Upper lobe of right lung (tissue), 1 donor: ENCODE data around the gene WBP1. TPM values are rescaled to one million over a fixed set of nuclear protein-coding genes. Genes with fewer than 3 reads are reported as not detected.

Experiments
- ATAC-seq: fragments of 200-7000 bp; cut with Tn5 transposase; one replicate; pipeline ENCODE4 v1.9.1; 2020; ENCODE audit warnings: mild to moderate bottlenecking, moderate library complexity
- DNase-seq: peaks from one replicate; pipeline ENCODE4 v3.0.0-alpha.2; 2020
- H3K27ac ChIP-seq: fragments of 200-600 bp; one replicate; pipeline ENCODE4 v1.8.0; 2022
- H3K27me3 ChIP-seq: fragments of 200-600 bp; one replicate; pipeline ENCODE4 v1.8.0; 2022; ENCODE audit warnings: mild to moderate bottlenecking
- H3K36me3 ChIP-seq: fragments of 200-600 bp; one replicate; pipeline ENCODE4 v1.8.0; 2022
- H3K4me1 ChIP-seq: fragments of 200-600 bp; one replicate; pipeline ENCODE4 v1.8.0; 2022
- H3K4me3 ChIP-seq: fragments of 200-600 bp; one replicate; pipeline ENCODE4 v1.8.0; 2022; ENCODE audit warnings: mild to moderate bottlenecking
- H3K9me3 ChIP-seq: fragments of 200-600 bp; one replicate; pipeline ENCODE4 v1.8.0; 2022
- intact Hi-C: fragments of 100-400 bp; cut with DNase I; formaldehyde crosslinking; loops from one replicate; pipeline ENCODE4 v1.11.0; 2022
- total RNA-seq: library from RNA; stranded (reverse); fragmentation: NEBNext Ultra II Directional; extraction: Animal tissue kit (Norgen Biotek cat#: 25700); gene quantifications from one replicate; pipeline ENCODE4 v1.2.1, GENCODE V29; 2021
- TF ChIP-seq, protein P1 (sequence below): fragments of 200-600 bp; IDR thresholded peaks from one replicate; pipeline ENCODE4 v1.8.0; 2022; ENCODE audit warnings: antibody characterized with exemption
- donor health status: DM: no; HTN: yes; CAD: no; lungs with severe emphysema.

The WBP1 gene
- total RNA-seq, 1 donor from 2014 or later: 57.5 TPM

DNA sequence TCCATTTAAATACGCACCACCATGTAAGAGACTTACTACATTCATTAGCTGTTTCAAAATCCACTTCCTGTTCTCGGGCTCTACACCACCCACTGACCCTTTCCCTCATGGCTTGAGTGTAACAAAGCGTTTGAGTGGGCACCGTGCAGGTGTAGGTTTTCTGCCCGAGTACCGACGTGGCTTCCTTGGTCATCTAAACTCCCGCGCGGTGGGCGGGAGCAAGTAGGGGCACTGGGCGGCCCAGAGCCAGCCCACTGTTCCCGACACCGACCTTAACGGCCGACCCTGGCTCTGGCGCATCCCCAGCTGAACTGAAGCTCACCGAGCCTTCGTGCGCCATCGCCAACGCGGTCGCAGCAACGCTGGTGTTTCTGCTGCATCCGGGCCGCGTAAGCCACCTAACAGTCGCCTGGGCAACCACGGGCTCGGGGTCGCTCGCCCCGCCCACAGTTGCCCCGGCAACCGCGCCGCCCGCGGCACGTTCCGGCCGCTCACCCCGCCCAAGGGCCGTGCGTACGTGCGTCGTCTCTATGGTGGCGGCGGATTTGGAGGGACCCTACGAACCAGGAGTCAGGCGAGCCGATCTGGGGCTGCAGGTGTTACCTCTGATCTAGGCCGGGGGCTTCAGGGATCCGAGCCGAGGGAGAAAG is 36.9 kb upstream of the WBP1 start, which contains the start of the genes C2orf81 and WDR54:
TSS of gene C2orf81 (minus strand) at position 399 of the 650 bp plus-strand sequence. CDS start at position 340, 59 bp downstream.
TSS of gene WDR54 (plus strand) at position 510 of the 650 bp plus-strand sequence. CDS start 424 bp downstream, outside the sequence.
- TF ChIP-seq, protein P1, sequence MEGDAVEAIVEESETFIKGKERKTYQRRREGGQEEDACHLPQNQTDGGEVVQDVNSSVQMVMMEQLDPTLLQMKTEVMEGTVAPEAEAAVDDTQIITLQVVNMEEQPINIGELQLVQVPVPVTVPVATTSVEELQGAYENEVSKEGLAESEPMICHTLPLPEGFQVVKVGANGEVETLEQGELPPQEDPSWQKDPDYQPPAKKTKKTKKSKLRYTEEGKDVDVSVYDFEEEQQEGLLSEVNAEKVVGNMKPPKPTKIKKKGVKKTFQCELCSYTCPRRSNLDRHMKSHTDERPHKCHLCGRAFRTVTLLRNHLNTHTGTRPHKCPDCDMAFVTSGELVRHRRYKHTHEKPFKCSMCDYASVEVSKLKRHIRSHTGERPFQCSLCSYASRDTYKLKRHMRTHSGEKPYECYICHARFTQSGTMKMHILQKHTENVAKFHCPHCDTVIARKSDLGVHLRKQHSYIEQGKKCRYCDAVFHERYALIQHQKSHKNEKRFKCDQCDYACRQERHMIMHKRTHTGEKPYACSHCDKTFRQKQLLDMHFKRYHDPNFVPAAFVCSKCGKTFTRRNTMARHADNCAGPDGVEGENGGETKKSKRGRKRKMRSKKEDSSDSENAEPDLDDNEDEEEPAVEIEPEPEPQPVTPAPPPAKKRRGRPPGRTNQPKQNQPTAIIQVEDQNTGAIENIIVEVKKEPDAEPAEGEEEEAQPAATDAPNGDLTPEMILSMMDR: no peak
- ATAC-seq (peak; percentile 95), DNase-seq (peak; percentile 94)
- H3K9me3 ChIP-seq: no peaks in the 10 kb centered on the region
- peak within 1 kb of the TSS; percentile 81 for H3K27ac ChIP-seq
- no peaks in the 10 kb centered on the region for H3K36me3 ChIP-seq
- intact Hi-C loops: no loop called here
- peaks cover 10% of the 10 kb centered on the region for H3K4me1 ChIP-seq
- H3K4me3 ChIP-seq: peak within 1 kb of the TSS; percentile 73
- H3K27me3 ChIP-seq: no peaks in the 10 kb centered on the region

DNA sequence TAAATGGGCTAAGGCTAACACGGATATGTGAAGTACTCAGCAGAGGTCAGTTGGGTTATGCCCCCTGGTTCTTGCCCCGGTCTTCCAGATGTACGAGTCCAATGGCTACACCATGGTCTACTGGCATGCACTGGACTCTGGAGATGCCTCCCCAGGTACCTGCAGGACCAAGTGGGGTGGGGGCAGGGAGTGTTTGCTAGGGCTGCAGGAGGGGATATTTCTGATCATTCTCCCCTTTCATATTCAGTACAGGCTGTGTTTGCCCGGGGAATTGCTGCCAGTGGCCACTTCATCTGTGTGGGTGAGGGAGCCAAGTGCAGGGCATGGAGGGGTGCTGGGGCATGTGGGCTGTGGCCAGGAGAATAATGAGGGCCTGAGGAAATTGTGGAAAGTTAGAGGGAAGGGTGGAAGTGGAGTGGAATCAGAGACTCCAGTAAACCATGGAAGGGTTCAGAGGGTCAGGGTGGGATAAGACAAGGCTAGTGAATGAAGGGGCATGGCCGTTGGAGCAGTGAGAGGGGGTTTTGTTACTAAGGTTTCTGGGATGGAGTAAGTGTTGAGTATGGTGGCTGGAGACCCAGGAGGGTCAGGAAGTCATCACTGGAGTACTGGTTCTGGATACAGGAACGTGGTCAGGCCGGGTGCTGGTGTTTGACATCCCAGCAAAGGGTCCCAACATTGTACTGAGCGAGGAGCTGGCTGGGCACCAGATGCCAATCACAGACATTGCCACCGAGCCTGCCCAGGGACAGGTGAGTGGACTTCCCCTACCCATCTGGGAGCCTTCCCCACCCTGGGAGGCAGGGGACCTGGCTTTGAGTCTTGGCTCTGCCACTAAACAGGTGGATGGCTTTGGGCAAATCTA is 34.8 kb upstream of the WBP1 start:
- Histone ChIP-seq H3K9me3 (no peaks in the 10 kb centered on the region), H3K4me3 (no peak overlapping the region), H3K27me3 (no peaks in the 10 kb centered on the region), H3K27ac (no peak overlapping the region), H3K36me3 (peaks cover 7% of the 10 kb centered on the region), H3K4me1 (peaks cover 10% of the 10 kb centered on the region)
- ATAC-seq: no peak
- TF ChIP-seq, protein P1: no peak
- intact Hi-C loops: no loop called here
- no peak for DNase-seq

DNA sequence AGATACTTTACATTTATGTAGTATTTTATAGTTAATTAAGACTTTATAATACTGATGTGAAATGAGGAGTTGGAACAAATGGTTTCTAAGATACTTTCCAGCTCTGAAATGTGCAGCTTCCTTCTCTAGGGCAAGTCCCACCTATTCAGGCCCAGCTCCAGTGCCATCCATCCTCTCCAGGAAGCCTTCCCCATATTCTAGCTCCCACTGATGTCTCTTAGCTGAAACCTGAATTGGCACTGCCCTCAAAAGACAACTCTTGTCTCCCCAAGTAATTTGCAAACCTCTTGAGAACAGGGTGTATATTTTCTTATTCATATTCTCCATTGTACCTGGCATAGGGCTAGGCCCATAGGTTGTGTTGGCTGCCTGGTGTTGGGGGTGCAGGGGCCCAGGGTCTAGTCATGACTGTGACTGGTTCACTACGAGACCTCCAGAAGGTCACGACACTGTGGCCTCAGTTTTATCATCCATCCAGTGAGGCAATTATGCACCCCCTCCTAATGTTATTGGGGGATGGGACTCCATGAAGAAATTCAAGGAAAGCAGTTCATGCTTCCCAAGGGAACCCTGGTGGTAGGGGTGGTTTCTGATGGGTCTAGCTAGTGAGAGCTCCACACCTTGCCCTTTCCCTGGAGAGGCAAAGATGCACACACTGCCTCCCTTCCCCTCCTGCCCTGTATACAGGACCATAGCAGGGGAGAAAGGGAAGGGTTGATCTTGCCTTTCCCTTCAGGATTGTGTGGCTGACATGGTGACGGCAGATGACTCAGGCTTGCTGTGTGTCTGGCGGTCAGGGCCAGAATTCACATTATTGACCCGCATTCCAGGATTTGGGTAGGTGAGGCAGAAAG is 33.9 kb upstream of the WBP1 start:
- no peak for DNase-seq
- ATAC-seq: no peak
- Histone ChIP-seq H3K36me3 (peaks cover 16% of the 10 kb centered on the region), H3K4me1 (peaks cover 10% of the 10 kb centered on the region), H3K9me3 (no peaks in the 10 kb centered on the region), H3K27me3 (no peaks in the 10 kb centered on the region), H3K4me3 (no peak overlapping the region), H3K27ac (no peak overlapping the region)
- TF ChIP-seq, protein P1: no peak
- intact Hi-C loops: no loop called here

DNA sequence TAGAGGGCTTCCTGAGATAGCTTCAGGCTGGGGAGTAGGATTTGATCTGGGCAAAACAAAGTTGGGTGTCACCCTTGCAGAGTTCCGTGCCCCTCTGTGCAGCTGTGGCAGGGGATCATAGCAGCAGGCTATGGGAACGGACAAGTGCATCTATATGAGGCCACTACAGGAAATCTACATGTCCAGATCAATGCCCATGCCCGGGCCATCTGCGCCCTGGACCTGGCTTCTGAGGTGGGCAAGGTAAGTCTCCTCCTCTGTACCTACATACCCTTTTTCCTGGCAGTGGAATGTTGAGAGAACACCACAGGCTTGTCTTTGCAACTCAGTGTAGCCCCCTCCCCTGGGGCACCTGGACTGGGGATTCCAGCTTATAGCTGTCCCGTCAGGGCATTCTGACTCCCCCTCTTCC is 33.2 kb upstream of the WBP1 start:
- ATAC-seq: no peak
- H3K27ac ChIP-seq: no peak overlapping the region
- no peaks in the 10 kb centered on the region for H3K27me3 ChIP-seq
- intact Hi-C loops: no loop called here
- peaks cover 22% of the 10 kb centered on the region for H3K36me3 ChIP-seq
- no peak overlapping the region for H3K4me3 ChIP-seq
- no peaks in the 10 kb centered on the region for H3K9me3 ChIP-seq
- DNase-seq: no peak
- peaks cover 10% of the 10 kb centered on the region for H3K4me1 ChIP-seq
- TF ChIP-seq, protein P1: no peak

- Histone ChIP-seq H3K27ac (no peak overlapping the region), H3K4me3 (no peak overlapping the region), H3K27me3 (no peaks in the 10 kb centered on the region), H3K4me1 (peaks cover 10% of the 10 kb centered on the region), H3K36me3 (peaks cover 24% of the 10 kb centered on the region), H3K9me3 (no peaks in the 10 kb centered on the region)
- peak; percentile 34 for DNase-seq
- TF ChIP-seq, protein P1: no peak
- intact Hi-C loops: no loop called here
- ATAC-seq: no peak
Measured at GRCh38 chr2:74425523-74425922, 32.7 kb upstream of the WBP1 start.
